Measurements from ENCODE around the gene PTH2R. TPM values are rescaled to one million over a fixed set of nuclear protein-coding genes. Genes with fewer than 3 reads are reported as not detected.

The PTH2R gene
- total and polyA plus RNA-seq, 9 of the 15 experiments (the other 6 are each of a cell fraction or from before 2014, with no cell fraction given), result 2.7 to 8.8 (median 4.2) TPM

GRCh38 chr2:208359632-208359986 lies 47.0 kb upstream of the PTH2R start:
- Histone ChIP-seq H3K36me3 (ENCODE audit: control insufficient read depth, insufficient read depth, low read length) (peaks cover 22% of the 10 kb centered on the region), H3K9me1 (ENCODE audit: control insufficient read depth, insufficient read depth, low read length) (no peaks in the 10 kb centered on the region), H3K27me3 (ENCODE audit: control insufficient read depth in 2 of 2, insufficient read depth in 2 of 2, low read length in 2 of 2) (no peaks in the 10 kb centered on the region), H3K79me2 (ENCODE audit: control insufficient read depth, insufficient read depth, low read length) (no peaks in the 10 kb centered on the region), H3K9ac (ENCODE audit: insufficient read depth in 1 of 2, low read depth in 2 of 2, low read length in 2 of 2) (no peak overlapping the region), H3K4me2 (ENCODE audit: insufficient read depth, low read length) (no peak overlapping the region), H3K27ac (ENCODE audit: extremely low read depth, low read depth, low read length) (no peak overlapping the region), H3K4me1 (replicated peaks in 1 of 2; ENCODE audit: control insufficient read depth in 2 of 2, insufficient read depth in 2 of 2, low read length in 2 of 2) (peaks cover 0 to 7% of the 10 kb centered on the region in 2 experiments; a peak in 1 of 5 replicates), H2AFZ (ENCODE audit: low read depth, low read length) (no peak overlapping the region), H3K4me3 (no peak overlapping the region), H4K20me1 (replicated peaks; ENCODE audit: control insufficient read depth, insufficient read depth, low read length) (no peaks in the 10 kb centered on the region), H3K9me3 (replicated peaks; ENCODE audit: control insufficient read depth, insufficient read depth, low read depth, low read length) (no peaks in the 10 kb centered on the region)
- in situ Hi-C loops (cut with MboI), result no loop called here
- CTCF ChIA-PET (ENCODE audit: low intra/inter-chr PET ratio), result no interaction called here
- no TSS peak for BruUV-seq (replicated peaks)
- WGBS (ENCODE audit: insufficient coverage, low coverage, missing lambda C conversion rate), result 80% methylated on average over 10 of the region's 17 CpGs
- no peak for FAIRE-seq
- peak in 2 of 4 experiments; percentile 9 to 13 for DNase-seq (ENCODE audit: extremely low read depth in 1 of 4, low spot score in 3 of 4)
- TF ChIP-seq POLR2G (IDR thresholded peaks at IDR 0.05; ENCODE audit: low read depth, low read length) (peak; percentile 66), SRSF1 (IDR thresholded peaks at IDR 0.05; ENCODE audit: low read depth, low read length) (no peak), RBM34 (IDR thresholded peaks at IDR 0.05; ENCODE audit: borderline replicate concordance, insufficient read depth, low read length) (no peak), POLR2A (conservative IDR thresholded peaks at IDR 0.05) (0 out of 2 replicates have a peak, but pooled peaks have one; percentile 18), ZNF311 (CRISPR knock-in tag; IDR thresholded peaks at IDR 0.05) (no peak)
- ATAC-seq, result peak; percentile 70
- POLR2A ChIA-PET, result no interaction called here
- intact Hi-C loops (cut with micrococcal nuclease), result no loop called here

- intact Hi-C loops (cut with micrococcal nuclease) (no loop called here), in situ Hi-C loops (cut with MboI) (no loop called here)
- H3K9ac ChIP-seq (ENCODE audit: insufficient read depth in 1 of 2, low read depth in 2 of 2, low read length in 2 of 2), result no peak overlapping the region
- H3K4me1 ChIP-seq (replicated peaks in 1 of 2; ENCODE audit: control insufficient read depth in 2 of 2, insufficient read depth in 2 of 2, low read length in 2 of 2), result peaks cover 0 to 7% of the 10 kb centered on the region in 2 experiments; a peak in 1 of 5 replicates
- H3K4me2 ChIP-seq (ENCODE audit: insufficient read depth, low read length), result no peak overlapping the region
- POLR2A ChIA-PET, result no interaction called here
- no peak overlapping the region for H3K27ac ChIP-seq (ENCODE audit: extremely low read depth, low read depth, low read length)
- FAIRE-seq (no peak), DNase-seq (ENCODE audit: extremely low read depth in 1 of 4, low spot score in 3 of 4) (no peak), ATAC-seq (no peak)
- no peaks in the 10 kb centered on the region for H3K79me2 ChIP-seq (ENCODE audit: control insufficient read depth, insufficient read depth, low read length)
- no peaks in the 10 kb centered on the region for H4K20me1 ChIP-seq (replicated peaks; ENCODE audit: control insufficient read depth, insufficient read depth, low read length)
- no peaks in the 10 kb centered on the region for H3K9me1 ChIP-seq (ENCODE audit: control insufficient read depth, insufficient read depth, low read length)
- H3K36me3 ChIP-seq (ENCODE audit: control insufficient read depth, insufficient read depth, low read length), result peaks cover 13% of the 10 kb centered on the region; the same call in 1 of the 3 replicates
- H3K9me3 ChIP-seq (replicated peaks; ENCODE audit: control insufficient read depth, insufficient read depth, low read depth, low read length), result no peaks in the 10 kb centered on the region
- H3K4me3 ChIP-seq, result no peak overlapping the region
- H3K27me3 ChIP-seq (ENCODE audit: control insufficient read depth in 2 of 2, insufficient read depth in 2 of 2, low read length in 2 of 2), result no peaks in the 10 kb centered on the region
- no peak overlapping the region for H2AFZ ChIP-seq (ENCODE audit: low read depth, low read length)
- CTCF ChIA-PET (ENCODE audit: low intra/inter-chr PET ratio), result no interaction called here
- no TSS peak for BruUV-seq (replicated peaks)
- 84% methylated on average over 27 of the region's 48 CpGs for WGBS (ENCODE audit: insufficient coverage, low coverage, missing lambda C conversion rate)
- TF ChIP-seq NCOA6 (IDR thresholded peaks at IDR 0.05) (no peak), POLR2G (IDR thresholded peaks at IDR 0.05; ENCODE audit: low read depth, low read length) (peak; percentile 69)
Measured at GRCh38 chr2:208360259-208361076, 46.1 kb upstream of the PTH2R start.
